ENCODE data around the gene NRXN3.

DNA sequence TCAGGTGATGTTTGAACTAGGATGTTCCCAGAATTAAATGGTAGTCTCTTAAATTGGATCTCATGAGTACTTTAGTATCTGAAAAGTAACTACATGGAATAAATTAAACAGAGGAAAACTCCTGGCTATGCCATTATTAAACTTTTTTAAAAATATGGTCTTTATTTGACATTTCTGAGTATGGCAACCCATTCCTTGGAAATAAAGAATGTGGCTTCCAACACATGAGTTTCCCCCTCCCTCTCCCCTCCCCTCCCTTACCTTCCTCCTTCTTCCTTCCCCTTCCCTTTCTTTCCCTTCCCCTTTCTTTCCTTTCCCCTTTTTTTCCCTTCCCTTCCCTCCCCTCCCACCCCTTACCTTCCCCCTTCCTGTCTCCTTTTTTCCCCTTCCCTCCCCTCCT lies 1100.9 kb downstream of the NRXN3 start:
- TF ChIP-seq CTCF (IDR thresholded peaks at IDR 0.05), result no peak
- TF ChIP-seq POLR2A (IDR thresholded peaks at IDR 0.05), result no peak
